GM12892 (cell line): ENCODE data around the gene PCDHB6.

Experiments used
- POLR2A ChIP-seq: IDR thresholded peaks from 2 replicates; pipeline ENCODE4 v1.6.1; 2011; ENCODE audit warnings: low read depth, low read length, control low read depth
- POLR2AphosphoS5 ChIP-seq: IDR thresholded peaks from 2 replicates; pipeline ENCODE4 v1.6.1; 2011; ENCODE audit warnings: low read depth, low read length, control low read depth
- TAF1 ChIP-seq: IDR thresholded peaks from 2 replicates; pipeline ENCODE4 v1.6.1; 2011; ENCODE audit warnings: low read depth, mild to moderate bottlenecking, control low read depth, low read length, borderline replicate concordance

- TF ChIP-seq POLR2A (no peak), TAF1 (no peak), POLR2AphosphoS5 (no peak)
Measured at GRCh38 chr5:141180313-141180712, 30.5 kb downstream of the PCDHB6 start.
